Measurements from ENCODE around the gene EVX1.

GRCh38 chr7:27220440-27220955, 22.1 kb upstream of the EVX1 start:
- TF ChIP-seq, protein P1, sequence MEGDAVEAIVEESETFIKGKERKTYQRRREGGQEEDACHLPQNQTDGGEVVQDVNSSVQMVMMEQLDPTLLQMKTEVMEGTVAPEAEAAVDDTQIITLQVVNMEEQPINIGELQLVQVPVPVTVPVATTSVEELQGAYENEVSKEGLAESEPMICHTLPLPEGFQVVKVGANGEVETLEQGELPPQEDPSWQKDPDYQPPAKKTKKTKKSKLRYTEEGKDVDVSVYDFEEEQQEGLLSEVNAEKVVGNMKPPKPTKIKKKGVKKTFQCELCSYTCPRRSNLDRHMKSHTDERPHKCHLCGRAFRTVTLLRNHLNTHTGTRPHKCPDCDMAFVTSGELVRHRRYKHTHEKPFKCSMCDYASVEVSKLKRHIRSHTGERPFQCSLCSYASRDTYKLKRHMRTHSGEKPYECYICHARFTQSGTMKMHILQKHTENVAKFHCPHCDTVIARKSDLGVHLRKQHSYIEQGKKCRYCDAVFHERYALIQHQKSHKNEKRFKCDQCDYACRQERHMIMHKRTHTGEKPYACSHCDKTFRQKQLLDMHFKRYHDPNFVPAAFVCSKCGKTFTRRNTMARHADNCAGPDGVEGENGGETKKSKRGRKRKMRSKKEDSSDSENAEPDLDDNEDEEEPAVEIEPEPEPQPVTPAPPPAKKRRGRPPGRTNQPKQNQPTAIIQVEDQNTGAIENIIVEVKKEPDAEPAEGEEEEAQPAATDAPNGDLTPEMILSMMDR (IDR thresholded peaks at IDR 0.05; ENCODE audit: insufficient read depth, low read length, poor library complexity, severe bottlenecking), result no peak
- no peak for TF ChIP-seq EZH2phosphoT487 (conservative IDR thresholded peaks at IDR 0.05; ENCODE audit: low read length)
